ENCODE data around the gene OLFM1.

OLFM1 gene

GRCh38 chr9:135087899-135088347, 455 bp downstream of the OLFM1 start:
- Mint-ChIP-seq H3K27me3 (peaks cover 25% of the 10 kb centered on the region), H3K36me3 (no peaks in the 10 kb centered on the region), H3K9me3 (ENCODE audit: low read depth) (no peaks in the 10 kb centered on the region)

GRCh38 chr9:135088348-135088978, 995 bp downstream of the OLFM1 start:
- Mint-ChIP-seq H3K27ac (no peak overlapping the region), H3K27me3 (peaks cover 23% of the 10 kb centered on the region), H3K4me3 (no peak overlapping the region), H3K36me3 (no peaks in the 10 kb centered on the region), H3K4me1 (ENCODE audit: low read depth) (peaks cover 8% of the 10 kb centered on the region), H3K9me3 (ENCODE audit: low read depth) (no peaks in the 10 kb centered on the region)

More at GRCh38 chr9:135087899-135088347, 455 bp downstream of the OLFM1 start:
- H3K4me1 Mint-ChIP-seq (ENCODE audit: low read depth), result peaks cover 8% of the 10 kb centered on the region
- no peak overlapping the region for H3K4me3 Mint-ChIP-seq
- H3K27ac Mint-ChIP-seq, result no peak overlapping the region

- no peak overlapping the region for H3K27ac Mint-ChIP-seq
- H3K4me1 Mint-ChIP-seq (ENCODE audit: low read depth), result peaks cover 8% of the 10 kb centered on the region
- H3K36me3 Mint-ChIP-seq, result no peaks in the 10 kb centered on the region
- H3K27me3 Mint-ChIP-seq, result peaks cover 24% of the 10 kb centered on the region
- H3K9me3 Mint-ChIP-seq (ENCODE audit: low read depth), result no peaks in the 10 kb centered on the region
- no peak overlapping the region for H3K4me3 Mint-ChIP-seq
These were observed 1.7 kb downstream of the OLFM1 start for GRCh38 chr9:135088979-135089847.

- no peaks in the 10 kb centered on the region for H3K9me3 Mint-ChIP-seq (ENCODE audit: low read depth)
- peaks cover 27% of the 10 kb centered on the region for H3K27me3 Mint-ChIP-seq
- H3K4me1 Mint-ChIP-seq (ENCODE audit: low read depth), result peaks cover 8% of the 10 kb centered on the region
- H3K4me3 Mint-ChIP-seq, result no peak overlapping the region
- H3K27ac Mint-ChIP-seq, result no peak overlapping the region
- no peaks in the 10 kb centered on the region for H3K36me3 Mint-ChIP-seq
These were observed 2.6 kb downstream of the OLFM1 start for GRCh38 chr9:135090081-135090480.

GRCh38 chr9:135090547-135090946, 3.1 kb downstream of the OLFM1 start:
- H3K9me3 Mint-ChIP-seq (ENCODE audit: low read depth), result no peaks in the 10 kb centered on the region
- no peaks in the 10 kb centered on the region for H3K36me3 Mint-ChIP-seq
- H3K4me3 Mint-ChIP-seq, result no peak overlapping the region
- H3K27me3 Mint-ChIP-seq, result peaks cover 27% of the 10 kb centered on the region
- H3K27ac Mint-ChIP-seq, result no peak overlapping the region
- H3K4me1 Mint-ChIP-seq (ENCODE audit: low read depth), result peaks cover 8% of the 10 kb centered on the region

GRCh38 chr9:135091545-135091944, 4.1 kb downstream of the OLFM1 start:
- Mint-ChIP-seq H3K36me3 (no peaks in the 10 kb centered on the region), H3K9me3 (ENCODE audit: low read depth) (no peaks in the 10 kb centered on the region), H3K27ac (no peak overlapping the region), H3K4me3 (no peak overlapping the region), H3K4me1 (ENCODE audit: low read depth) (peaks cover 1% of the 10 kb centered on the region), H3K27me3 (peaks cover 19% of the 10 kb centered on the region)

- Mint-ChIP-seq H3K9me3 (ENCODE audit: low read depth) (no peaks in the 10 kb centered on the region), H3K4me1 (ENCODE audit: low read depth) (no peaks in the 10 kb centered on the region), H3K36me3 (no peaks in the 10 kb centered on the region), H3K4me3 (no peak overlapping the region), H3K27me3 (peaks cover 30% of the 10 kb centered on the region), H3K27ac (no peak overlapping the region)
These were observed 5.6 kb downstream of the OLFM1 start for GRCh38 chr9:135093111-135093510.

GRCh38 chr9:135093911-135094584, 6.6 kb downstream of the OLFM1 start:
- H3K9me3 Mint-ChIP-seq (ENCODE audit: low read depth), result no peaks in the 10 kb centered on the region
- no peak overlapping the region for H3K27ac Mint-ChIP-seq
- H3K36me3 Mint-ChIP-seq, result no peaks in the 10 kb centered on the region
- peaks cover 31% of the 10 kb centered on the region for H3K27me3 Mint-ChIP-seq
- no peaks in the 10 kb centered on the region for H3K4me1 Mint-ChIP-seq (ENCODE audit: low read depth)
- no peak overlapping the region for H3K4me3 Mint-ChIP-seq

GRCh38 chr9:135095470-135096407, 8.3 kb downstream of the OLFM1 start:
- H3K27me3 Mint-ChIP-seq, result peaks cover 31% of the 10 kb centered on the region
- H3K9me3 Mint-ChIP-seq (ENCODE audit: low read depth), result no peaks in the 10 kb centered on the region

GRCh38 chr9:135096408-135096895, 9.0 kb downstream of the OLFM1 start:
- Mint-ChIP-seq H3K27me3 (peaks cover 28% of the 10 kb centered on the region), H3K27ac (no peak overlapping the region), H3K36me3 (no peaks in the 10 kb centered on the region), H3K9me3 (ENCODE audit: low read depth) (no peaks in the 10 kb centered on the region), H3K4me1 (ENCODE audit: low read depth) (no peaks in the 10 kb centered on the region), H3K4me3 (no peak overlapping the region)

More at GRCh38 chr9:135095470-135096407, 8.3 kb downstream of the OLFM1 start:
- Mint-ChIP-seq H3K4me3 (no peak overlapping the region), H3K27ac (no peak overlapping the region), H3K36me3 (no peaks in the 10 kb centered on the region), H3K4me1 (ENCODE audit: low read depth) (no peaks in the 10 kb centered on the region)

- no peak overlapping the region for H3K4me3 Mint-ChIP-seq
- H3K4me1 Mint-ChIP-seq (ENCODE audit: low read depth), result no peaks in the 10 kb centered on the region
- H3K27ac Mint-ChIP-seq, result no peak overlapping the region
- no peaks in the 10 kb centered on the region for H3K9me3 Mint-ChIP-seq (ENCODE audit: low read depth)
- H3K27me3 Mint-ChIP-seq, result peaks cover 26% of the 10 kb centered on the region
- H3K36me3 Mint-ChIP-seq, result no peaks in the 10 kb centered on the region
These were observed 11.1 kb downstream of the OLFM1 start for GRCh38 chr9:135098400-135099105.

GRCh38 chr9:135099574-135099973, 12.1 kb downstream of the OLFM1 start:
- Mint-ChIP-seq H3K4me1 (ENCODE audit: low read depth) (no peaks in the 10 kb centered on the region), H3K36me3 (no peaks in the 10 kb centered on the region), H3K9me3 (ENCODE audit: low read depth) (no peaks in the 10 kb centered on the region), H3K4me3 (no peak overlapping the region), H3K27me3 (peaks cover 27% of the 10 kb centered on the region), H3K27ac (no peak overlapping the region)

- H3K4me3 Mint-ChIP-seq, result no peak overlapping the region
- H3K4me1 Mint-ChIP-seq (ENCODE audit: low read depth), result no peaks in the 10 kb centered on the region
- no peaks in the 10 kb centered on the region for H3K9me3 Mint-ChIP-seq (ENCODE audit: low read depth)
- H3K27ac Mint-ChIP-seq, result no peak overlapping the region
- H3K27me3 Mint-ChIP-seq, result peaks cover 24% of the 10 kb centered on the region
- H3K36me3 Mint-ChIP-seq, result no peaks in the 10 kb centered on the region
These were observed 12.8 kb downstream of the OLFM1 start for GRCh38 chr9:135100241-135100681.

Data from activated naive CD8-positive, alpha-beta T cell (primary cell).